Lower leg skin (tissue), 4 donors: Measurements from ENCODE around the gene ZC3H6. TPM values are rescaled to one million over a fixed set of nuclear protein-coding genes. Genes with fewer than 3 reads are reported as not detected.
"Not testable (repeated sequence)": the region's sequence is repeated elsewhere in the genome, so short reads cannot be mapped to it uniquely, and the experiment has no call there.

Experiments
- DNase-seq, 2 donors: peaks; one replicate each; pipeline ENCODE4 v3.0.0-alpha.2; 2019; ENCODE audit warnings: low spot score in 2 of 2
- H3K4me3 ChIP-seq: fragments of 200-600 bp; sonication (generic); 2 replicates; pipeline ENCODE4 v1.5.1; 2017; ENCODE audit warnings: mild to moderate bottlenecking, low read depth; ENCODE audit not compliant: poor library complexity, severe bottlenecking
- POLR2A ChIP-seq, 2 donors: fragments of 450-650 bp; IDR thresholded peaks; one replicate each; pipeline ENCODE4 v1.6.1; 2016 to 2017; ENCODE audit warnings: antibody characterized with exemption in 2 of 2, mild to moderate bottlenecking in 1 of 2, moderate library complexity in 1 of 2
- WGBS, 2 donors: methylation state at CpG; one replicate each; pipeline ENCODE4 v1.1.5; 2018; 5-methylcytosine and 5-hydroxymethylcytosine counted together
- intact Hi-C: fragments of 100-400 bp; cut with DNase I; formaldehyde crosslinking; loops from one replicate; pipeline ENCODE4 v1.15.0; 2023; ENCODE audit warnings: low total_unique reads
- total RNA-seq, 4 donors: library from RNA; depleted of rRNA; stranded (reverse); fragments of >200 nt; gene quantifications; one replicate each; pipeline ENCODE4 v1.1.0, GENCODE V29; 2016
- TF ChIP-seq, protein P1 (sequence below), 3 donors: fragments of 450-650 bp; IDR thresholded peaks; one replicate each; pipeline ENCODE4 v1.5.1; 2016; ENCODE audit warnings: antibody characterized with exemption in 3 of 3, mild to moderate bottlenecking in 3 of 3, moderate library complexity in 2 of 3

The ZC3H6 gene
- total RNA-seq, 4 donors from 2014 or later, result 9.7 to 24.4 (median 12.6) TPM

DNA sequence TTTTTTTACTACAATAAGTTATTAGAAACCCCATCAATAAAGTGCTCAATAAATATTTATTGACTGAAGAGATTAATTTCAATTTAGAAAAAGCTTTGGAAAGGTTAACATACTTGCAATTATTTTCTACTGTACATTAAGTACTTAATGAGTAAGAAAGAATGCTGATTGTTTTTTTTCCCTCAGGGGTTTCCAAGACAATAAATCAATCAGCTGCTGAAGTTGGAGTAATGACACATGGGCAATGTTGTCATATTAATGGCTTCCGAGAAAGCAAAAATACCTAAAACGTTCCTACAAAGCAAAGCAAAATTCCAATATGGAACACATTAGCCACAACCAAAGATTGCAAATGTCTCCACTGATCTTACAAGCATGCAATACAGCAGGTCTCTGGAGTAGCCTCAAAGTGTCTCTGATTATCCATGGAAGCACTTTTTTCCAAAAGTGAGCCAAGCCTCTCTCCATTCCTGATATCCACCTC lies 66.7 kb downstream of the ZC3H6 start:
- TF ChIP-seq POLR2A (IDR thresholded peaks at IDR 0.05), result no peak
- TF ChIP-seq, protein P1, sequence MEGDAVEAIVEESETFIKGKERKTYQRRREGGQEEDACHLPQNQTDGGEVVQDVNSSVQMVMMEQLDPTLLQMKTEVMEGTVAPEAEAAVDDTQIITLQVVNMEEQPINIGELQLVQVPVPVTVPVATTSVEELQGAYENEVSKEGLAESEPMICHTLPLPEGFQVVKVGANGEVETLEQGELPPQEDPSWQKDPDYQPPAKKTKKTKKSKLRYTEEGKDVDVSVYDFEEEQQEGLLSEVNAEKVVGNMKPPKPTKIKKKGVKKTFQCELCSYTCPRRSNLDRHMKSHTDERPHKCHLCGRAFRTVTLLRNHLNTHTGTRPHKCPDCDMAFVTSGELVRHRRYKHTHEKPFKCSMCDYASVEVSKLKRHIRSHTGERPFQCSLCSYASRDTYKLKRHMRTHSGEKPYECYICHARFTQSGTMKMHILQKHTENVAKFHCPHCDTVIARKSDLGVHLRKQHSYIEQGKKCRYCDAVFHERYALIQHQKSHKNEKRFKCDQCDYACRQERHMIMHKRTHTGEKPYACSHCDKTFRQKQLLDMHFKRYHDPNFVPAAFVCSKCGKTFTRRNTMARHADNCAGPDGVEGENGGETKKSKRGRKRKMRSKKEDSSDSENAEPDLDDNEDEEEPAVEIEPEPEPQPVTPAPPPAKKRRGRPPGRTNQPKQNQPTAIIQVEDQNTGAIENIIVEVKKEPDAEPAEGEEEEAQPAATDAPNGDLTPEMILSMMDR (IDR thresholded peaks at IDR 0.05), result no peak
- no peak overlapping the region for H3K4me3 ChIP-seq
- 27 to 33% methylated on average over 2 of the region's 2 CpGs for WGBS, 2 donors
- intact Hi-C loops, result no loop called here
- no peak for DNase-seq

DNA sequence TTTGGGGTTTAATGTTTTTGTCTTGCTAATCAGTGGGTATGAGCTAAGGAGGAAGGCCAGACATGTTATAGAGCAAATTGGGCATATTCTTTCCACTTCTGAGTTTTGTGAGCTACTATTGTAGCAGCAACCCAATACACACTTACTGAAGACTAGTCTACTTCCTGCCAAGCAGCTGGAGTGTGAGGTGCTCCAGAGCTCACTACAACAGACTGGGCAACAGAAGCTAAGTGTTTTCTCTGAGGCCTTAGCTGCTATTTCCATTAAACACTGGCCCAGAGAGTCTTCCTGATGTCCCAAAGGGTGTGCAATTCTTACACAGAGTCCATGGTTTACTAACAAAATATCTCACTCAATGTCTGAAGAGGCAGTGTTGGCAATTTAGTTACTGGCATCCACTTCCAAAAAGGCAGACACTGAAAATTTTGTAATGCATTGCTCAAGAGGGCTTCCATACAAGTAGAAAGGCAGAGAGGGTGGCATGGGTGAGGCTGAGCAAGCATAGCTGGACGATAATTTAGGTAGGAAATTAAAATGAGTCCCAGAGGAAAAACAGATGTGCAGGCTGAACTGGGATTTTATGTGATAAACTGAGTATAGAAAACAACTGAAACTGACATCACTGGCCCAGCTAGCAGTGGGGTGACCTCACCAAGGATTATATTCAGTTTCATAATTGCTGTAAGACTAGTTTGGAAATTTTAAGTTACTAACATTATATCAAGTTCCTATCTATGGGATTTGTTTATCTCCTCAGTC lies 68.6 kb downstream of the ZC3H6 start:
- intact Hi-C loops, result no loop called here
- TF ChIP-seq, protein P1 (IDR thresholded peaks at IDR 0.05), result no peak
- no peak for TF ChIP-seq POLR2A (IDR thresholded peaks at IDR 0.05)
- H3K4me3 ChIP-seq, result no peak overlapping the region
- no peak for DNase-seq
- WGBS, 2 donors, result 46 to 68% methylated on average over 1 of the region's 1 CpG

DNA sequence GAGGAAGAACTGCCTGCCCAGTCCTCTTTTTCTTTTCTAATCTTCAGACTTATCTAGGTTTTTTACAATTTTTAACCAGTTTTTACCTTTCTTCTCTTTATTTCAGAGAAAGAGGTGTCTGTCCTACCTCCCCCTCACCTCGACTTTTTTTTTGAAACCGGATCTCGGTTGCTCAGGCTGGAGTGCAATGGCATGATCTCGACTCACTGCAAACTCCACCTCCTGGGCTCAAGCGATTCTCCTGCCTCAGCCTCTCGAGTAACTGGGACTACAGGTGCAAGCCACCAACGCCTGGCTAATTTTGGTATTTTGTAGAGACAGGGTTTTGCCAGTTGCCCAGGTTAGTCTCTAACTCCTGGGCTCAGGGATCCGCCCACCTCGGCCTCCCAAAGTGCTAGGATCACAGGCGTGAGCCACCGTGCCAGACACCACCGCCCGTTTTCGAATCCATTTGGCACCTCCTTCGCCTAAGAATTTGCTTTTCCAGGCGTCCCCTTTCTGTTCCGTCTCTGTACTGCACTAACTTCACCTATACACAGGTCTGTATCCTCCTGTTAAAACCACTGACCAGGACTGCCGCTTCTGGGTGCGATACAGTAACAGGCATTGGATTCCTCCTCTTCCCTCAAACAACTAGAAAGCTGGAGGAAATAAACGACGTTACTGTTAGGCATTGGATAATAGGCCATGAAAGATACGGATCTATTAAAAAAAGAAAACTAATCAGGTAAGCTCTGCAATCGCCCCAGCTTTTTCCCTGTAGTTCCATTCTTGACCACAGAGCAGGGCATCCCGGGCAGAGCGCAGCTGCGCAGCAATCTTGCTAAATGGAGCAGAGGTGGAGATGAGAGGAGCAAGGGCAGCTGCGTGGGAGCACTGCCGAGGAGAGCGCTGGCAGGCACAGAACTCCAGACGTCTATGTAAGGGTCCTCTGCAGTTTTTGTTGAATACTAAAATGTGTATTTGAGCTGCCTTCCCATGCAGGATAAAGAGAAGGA lies 69.9 kb downstream of the ZC3H6 start:
- no peak for TF ChIP-seq POLR2A (IDR thresholded peaks at IDR 0.05)
- TF ChIP-seq, protein P1 (IDR thresholded peaks at IDR 0.05), result no peak
- whole genome bisulfite sequencing, 2 donors, result 89 to 94% methylated on average over 30 of the region's 30 CpGs
- intact Hi-C loops, result no loop called here

DNA sequence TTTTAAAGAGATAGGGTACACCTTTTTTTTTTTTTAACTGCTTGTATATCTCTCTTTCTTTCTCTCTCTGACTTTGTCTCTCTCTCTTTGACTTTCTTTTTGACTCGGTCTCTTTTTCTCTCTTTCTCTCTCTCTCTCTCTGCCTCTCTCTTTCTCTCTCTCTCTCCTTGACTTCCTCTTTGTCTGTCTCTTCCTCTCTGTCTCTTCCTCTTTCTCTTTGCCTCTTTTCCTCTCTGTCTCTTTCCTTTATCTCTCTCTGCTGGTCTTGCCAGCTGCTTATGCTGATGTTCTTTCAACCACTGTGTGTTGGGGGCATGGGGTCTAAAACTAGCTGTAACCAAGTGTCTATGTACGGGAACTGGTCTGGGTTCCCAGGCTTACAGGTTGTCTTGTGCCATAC lies 76.9 kb downstream of the ZC3H6 start:
- H3K4me3 ChIP-seq, intact Hi-C loops, DNase-seq: not testable (repeated sequence)
- WGBS, 2 donors, result 89 to 92% methylated on average over 2 of the region's 2 CpGs

More for the DNA sequence above, 69.9 kb downstream of the ZC3H6 start:
- DNase-seq, result no peak
- no peak overlapping the region for H3K4me3 ChIP-seq

DNA sequence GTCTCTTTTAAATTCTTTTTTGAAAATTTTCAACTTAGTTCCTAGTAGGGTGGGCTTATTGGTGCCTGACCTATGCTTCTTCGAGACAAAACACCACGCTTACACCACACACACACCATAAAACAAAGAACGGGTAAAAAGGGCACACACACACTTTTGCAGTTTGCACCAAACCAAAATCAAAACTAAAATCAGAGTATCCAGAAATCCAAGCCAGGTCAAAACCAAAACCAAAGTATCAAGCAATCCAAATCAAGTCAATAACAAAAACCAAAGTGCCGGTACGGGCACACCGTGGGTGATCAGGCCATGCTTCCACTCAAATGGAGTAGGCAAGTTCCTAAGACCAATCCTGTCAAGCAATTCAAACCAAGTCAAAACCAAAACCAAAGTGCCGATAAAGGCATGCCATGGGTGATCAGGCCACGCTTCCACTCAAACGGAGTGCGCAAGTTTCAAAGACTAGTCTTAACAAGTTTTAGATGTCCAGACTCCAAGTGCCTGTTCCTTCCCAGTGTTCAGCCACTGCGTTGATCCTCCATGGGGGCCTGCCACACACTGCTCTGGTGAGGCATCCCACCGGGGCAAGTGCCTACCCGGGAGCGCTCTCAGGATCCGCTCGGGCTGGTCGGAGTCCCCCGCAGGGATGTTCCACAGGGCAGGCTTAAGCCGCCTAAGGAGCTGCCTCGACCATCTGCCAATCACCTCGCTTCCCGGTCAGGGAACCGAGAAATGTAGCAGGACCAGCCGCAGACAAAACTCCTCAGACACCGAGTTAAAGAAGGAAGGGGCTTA lies 77.6 kb downstream of the ZC3H6 start:
- 96 to 98% methylated on average over 8 to 14 of the region's 25 CpGs for WGBS, 2 donors
- intact Hi-C loops, result not testable (repeated sequence)

DNA sequence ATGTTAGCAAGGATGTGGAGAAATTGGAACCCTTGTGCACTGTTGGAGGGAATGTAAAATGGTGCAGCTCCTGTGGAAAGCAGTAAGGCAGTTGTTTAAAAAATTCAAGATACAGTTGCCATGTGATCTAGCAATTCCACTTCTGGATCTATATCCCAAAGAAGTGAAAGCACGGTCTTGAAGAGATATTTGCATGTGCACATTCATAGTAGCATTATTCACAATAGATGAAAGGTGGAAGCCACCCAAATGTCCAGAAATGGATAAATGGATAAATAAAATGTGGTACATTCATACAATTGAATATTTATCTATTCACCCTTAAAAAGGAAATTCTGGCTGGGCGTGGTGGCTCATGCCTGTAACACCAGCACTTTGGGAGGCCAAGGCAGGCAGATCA lies 78.9 kb downstream of the ZC3H6 start:
- DNase-seq, H3K4me3 ChIP-seq, intact Hi-C loops: not testable (repeated sequence)
- 90 to 92% methylated on average over 2 of the region's 2 CpGs for WGBS, 2 donors

More for the DNA sequence above, 77.6 kb downstream of the ZC3H6 start:
- not testable (repeated sequence) for H3K4me3 ChIP-seq, DNase-seq

DNA sequence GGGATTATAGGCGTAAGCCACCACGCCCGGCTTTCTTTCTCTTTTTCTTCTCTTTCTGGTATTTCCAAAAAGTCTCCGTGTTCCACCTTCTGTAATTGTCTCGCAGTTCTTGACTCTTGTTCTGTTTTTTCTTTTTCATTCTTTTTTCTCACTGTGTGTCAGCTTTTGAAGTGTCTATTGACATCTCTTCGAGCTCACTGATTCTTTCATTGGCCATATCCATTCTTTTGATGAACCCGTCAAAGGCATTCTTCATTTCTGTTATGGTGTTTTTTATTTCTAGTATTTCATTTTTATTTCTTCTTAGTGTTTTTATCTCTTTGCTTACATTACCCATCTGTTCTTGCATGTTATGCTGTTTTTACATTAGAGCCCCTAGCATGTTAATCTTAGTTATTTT lies 84.7 kb downstream of the ZC3H6 start:
- DNase-seq, H3K4me3 ChIP-seq, intact Hi-C loops: not testable (repeated sequence)
- 96 to 97% methylated on average over 7 of the region's 7 CpGs for WGBS, 2 donors

Other genes with a start within 250 kb of the ZC3H6 start
- 10 to 100 TPM; 21.5 to 27.0 (median 24.7) TPM for gene TMEM87B, start 220.3 kb upstream of the ZC3H6 start, total RNA-seq
- 10 to 100 TPM in 1 of 4 donors, 1 to 10 TPM in 3; 3.6 to 10.2 (median 5.9) TPM for gene FBLN7, start 137.2 kb upstream of the ZC3H6 start, total RNA-seq
- gene ZC3H8, start 20.6 kb upstream of the ZC3H6 start, total RNA-seq, result 10 to 100 TPM in 2 of 4 donors, 1 to 10 TPM in 2; 7.9 to 41.0 (median 12.4) TPM
- 10 to 100 TPM; 10.5 to 24.8 (median 12.8) TPM for gene RGPD8, start 158.0 kb downstream of the ZC3H6 start, total RNA-seq
- 10 to 100 TPM; 14.8 to 25.5 (median 21.2) TPM for gene TTL, start 206.6 kb downstream of the ZC3H6 start, total RNA-seq